C4-2B (cell line): ENCODE data around the gene UNC93B1.

Experiments used
- H3K27ac ChIP-seq: fragments of 450-650 bp; 2 replicates; pipeline ENCODE4 v1.5.1; 2017
- CTCF ChIP-seq: fragments of 450-650 bp; conservative IDR thresholded peaks from 2 replicates; pipeline ENCODE4 v1.5.1; 2017; ENCODE audit warnings: mild to moderate bottlenecking
- ZFX ChIP-seq: fragments of 450-650 bp; IDR thresholded peaks from 2 replicates; pipeline ENCODE4 v1.6.1; 2017

UNC93B1 gene

GRCh38 chr11:68038718-68039525 lies 35.0 kb upstream of the UNC93B1 start, which contains the start of gene TCIRG1:
Gene TCIRG1, plus strand, starts transcription at chr11:68039025. Its CDS starts 2,247 bp downstream, at chr11:68041272.
- peak; percentile 37; the same call in 1 of the 2 replicates for TF ChIP-seq ZFX
- TF ChIP-seq CTCF: no peak
- peak within 1 kb of the TSS; percentile 67 for H3K27ac ChIP-seq

GRCh38 chr11:68038226-68038717 lies 34.4 kb upstream of the UNC93B1 start:
- H3K27ac ChIP-seq: peak overlapping the region; percentile 67
- TF ChIP-seq ZFX (no peak), CTCF (no peak)

GRCh38 chr11:68037411-68038225 lies 33.7 kb upstream of the UNC93B1 start:
- no peak for TF ChIP-seq ZFX
- no peak for TF ChIP-seq CTCF
- H3K27ac ChIP-seq: peak overlapping the region; percentile 67

- TF ChIP-seq CTCF (no peak), ZFX (no peak)
- no peak overlapping the region for H3K27ac ChIP-seq
Observed at GRCh38 chr11:68036717-68037239, 32.9 kb upstream of the UNC93B1 start.

GRCh38 chr11:68036141-68036716 lies 32.3 kb upstream of the UNC93B1 start:
- no peak overlapping the region for H3K27ac ChIP-seq
- no peak for TF ChIP-seq CTCF
- TF ChIP-seq ZFX: no peak

GRCh38 chr11:68035266-68035876 lies 31.5 kb upstream of the UNC93B1 start:
- H3K27ac ChIP-seq: no peak overlapping the region
- no peak for TF ChIP-seq CTCF
- no peak for TF ChIP-seq ZFX
